Endothelial cell of umbilical vein (primary cell): Measurements from ENCODE around the gene SIDT1. TPM values are rescaled to one million over a fixed set of nuclear protein-coding genes. Genes with fewer than 3 reads are reported as not detected.

ENCODE experiments used
- BruUV-seq: library from RNA; stranded (reverse); fragments of 400-500 nt; replicated peaks from 2 replicates; lab custom pipeline; 2021; lab: Mats Ljungman, UMichigan
- CTCF ChIA-PET: fragments of 300-600, 350-600 bp; sonication (Branson Sonifier 250); formaldehyde crosslinking; loops from one replicate; lab custom pipeline; 2021; ENCODE audit warnings: antibody characterized with exemption, inconsistent platforms; lab: Charles Lee
- POLR2A ChIA-PET: fragments of 300-600, 350-600 bp; sonication (Branson Sonifier 250); formaldehyde crosslinking; loops from one replicate; lab custom pipeline; 2021; ENCODE audit warnings: antibody characterized with exemption, inconsistent platforms; lab: Charles Lee
- DNase-seq: peaks from one replicate; pipeline ENCODE4 v3.0.0-alpha.2; 2011; ENCODE audit warnings: low read depth, low spot score
- FAIRE-seq: peaks from 2 replicates; lab custom pipeline; 2011; peaks lifted over from hg19 to GRCh38; lab: Jason Lieb, UNC
- H2AFZ ChIP-seq: 2 replicates; pipeline ENCODE4 v1.6.0; 2012; ENCODE audit warnings: low read depth, low read length, control low read depth, inconsistent platforms
- H3K27ac ChIP-seq: 2 replicates; pipeline ENCODE4 v1.5.1; 2011; ENCODE audit warnings: low read depth, mild to moderate bottlenecking, control low read depth, low read length, moderate library complexity; ENCODE audit not compliant: insufficient read depth
- H3K27me3 ChIP-seq, 2 experiments: 2 replicates each; pipeline versions ENCODE4 v1.6.0 to v1.6.1; 2011; ENCODE audit warnings: low read length in 2 of 2, mixed read lengths in 1 of 2; ENCODE audit not compliant: control insufficient read depth in 2 of 2, insufficient read depth in 2 of 2
- H3K36me3 ChIP-seq, 2 experiments: 2 replicates in 1 of 2; 3 replicates in 1 of 2; pipeline ENCODE4 v1.5.1; 2011; ENCODE audit warnings: low read length in 2 of 2, mild to moderate bottlenecking in 1 of 2, moderate library complexity in 1 of 2; ENCODE audit not compliant: control insufficient read depth in 2 of 2, insufficient read depth in 2 of 2; ENCODE audit errors: extremely low read depth in 1 of 2
- H3K4me1 ChIP-seq: 3 replicates; pipeline ENCODE4 v1.5.1; 2011; ENCODE audit warnings: mild to moderate bottlenecking, low read length; ENCODE audit not compliant: control insufficient read depth, insufficient read depth; ENCODE audit errors: extremely low read depth
- H3K4me2 ChIP-seq: 2 replicates; pipeline ENCODE4 v1.6.1; 2011; ENCODE audit warnings: low read length, control low read depth, mixed read lengths; ENCODE audit not compliant: insufficient read depth
- H3K4me3 ChIP-seq, 3 experiments: fragments of 200-600 bp in 1 of 3; sonication (generic), shearing (Covaris generic) in 1 of 3; replicated peaks in 1 of 3; 2 replicates each; pipeline ENCODE4 v1.5.1; 2011 to 2016; ENCODE audit warnings: control low read depth in 3 of 3, low read length in 3 of 3, mild to moderate bottlenecking in 2 of 3, inconsistent platforms in 1 of 3, low read depth in 1 of 3, moderate library complexity in 1 of 3; ENCODE audit not compliant: insufficient read depth in 1 of 3
- H3K79me2 ChIP-seq: 2 replicates; pipeline ENCODE4 v1.6.0; 2012; ENCODE audit warnings: low read length, inconsistent platforms; ENCODE audit not compliant: control insufficient read depth, insufficient read depth
- H3K9ac ChIP-seq: replicated peaks from 2 replicates; pipeline ENCODE3; 2011; ENCODE audit warnings: low read length, control low read depth; ENCODE audit not compliant: insufficient read depth; ENCODE audit errors: extremely low read depth
- H3K9me1 ChIP-seq: replicated peaks from 3 replicates; pipeline ENCODE4 v1.6.0; 2011; ENCODE audit warnings: mild to moderate bottlenecking, low read length; ENCODE audit not compliant: control insufficient read depth, insufficient read depth; ENCODE audit errors: extremely low read depth
- H3K9me3 ChIP-seq: replicated peaks from 2 replicates; pipeline ENCODE4 v1.5.1; 2012; ENCODE audit warnings: low read length, inconsistent platforms; ENCODE audit not compliant: control insufficient read depth, insufficient read depth
- H4K20me1 ChIP-seq: replicated peaks from 2 replicates; pipeline ENCODE3; 2011; ENCODE audit warnings: mild to moderate bottlenecking, low read length; ENCODE audit not compliant: control insufficient read depth, insufficient read depth; ENCODE audit errors: extremely low read depth
- CTCF ChIP-seq, 2 donors: IDR thresholded peaks; 1 replicate in 1 of 2; 2 replicates in 1 of 2; pipeline ENCODE4 v1.5.1; 2011; ENCODE audit warnings: low read length in 2 of 2, mild to moderate bottlenecking in 2 of 2, moderate library complexity in 2 of 2, control low read depth in 1 of 2, inconsistent platforms in 1 of 2, low read depth in 1 of 2; ENCODE audit not compliant: insufficient read depth in 1 of 2; ENCODE audit errors: extremely low read depth in 1 of 2
- EZH2 ChIP-seq: IDR thresholded peaks from 2 replicates; pipeline ENCODE4 v1.6.1; 2012; ENCODE audit warnings: borderline replicate concordance, low read depth, mild to moderate bottlenecking, moderate library complexity, low read length, inconsistent platforms; ENCODE audit not compliant: severe bottlenecking
- FOS ChIP-seq: IDR thresholded peaks from 2 replicates; pipeline ENCODE4 v1.6.1; 2011; ENCODE audit warnings: mild to moderate bottlenecking, low read length, moderate library complexity, borderline replicate concordance; ENCODE audit not compliant: insufficient read depth
- GATA2 ChIP-seq: IDR thresholded peaks from 2 replicates; pipeline ENCODE4 v1.7.0; 2011; ENCODE audit warnings: low read depth, mild to moderate bottlenecking, moderate library complexity, mixed read lengths, low read length; ENCODE audit not compliant: insufficient read length, insufficient read depth
- JUN ChIP-seq: IDR thresholded peaks from 2 replicates; pipeline ENCODE4 v1.6.1; 2011; ENCODE audit warnings: borderline replicate concordance, low read depth; ENCODE audit not compliant: insufficient read length, insufficient read depth
- MAX ChIP-seq: IDR thresholded peaks from 2 replicates; pipeline ENCODE4 v1.6.1; 2011; ENCODE audit not compliant: insufficient read depth, insufficient read length
- MYC ChIP-seq: IDR thresholded peaks from one replicate; pipeline ENCODE4 v1.6.1; 2011; ENCODE audit warnings: mild to moderate bottlenecking, low read depth, low read length
- POLR2A ChIP-seq: IDR thresholded peaks from 2 replicates; pipeline ENCODE4 v1.6.1; 2012; ENCODE audit warnings: low read depth, mild to moderate bottlenecking, control low read depth, low read length
- POLR2AphosphoS5 ChIP-seq: IDR thresholded peaks from 2 replicates; pipeline ENCODE4 v1.6.1; 2012; ENCODE audit warnings: low read depth, mild to moderate bottlenecking, control low read depth, low read length, moderate library complexity; ENCODE audit not compliant: insufficient read depth
- dilution Hi-C: fragments of 300-500 bp; cut with MboI; formaldehyde crosslinking; loops from one replicate; pipeline ENCODE4 v1.15.0; 2019; ENCODE audit warnings: low sequenced_read_pairs; ENCODE audit not compliant: extremely low pct_ligation_motif_present
- intact Hi-C: fragments of 100-400 bp; cut with micrococcal nuclease; formaldehyde crosslinking; loops from one replicate; pipeline ENCODE4 v1.10.0; 2022
- polyA plus RNA-seq, 4 experiments: library from polyadenylated mRNA; depleted of rRNA in 3 of 4; stranded (reverse) in 3 of 4; unstranded in 1 of 4; fragments of >200 nt; gene quantifications; 2 replicates each; pipeline versions ENCODE4 v1.2.1 to v1.2.3, GENCODE V29; 2011 to 2012; ENCODE audit warnings: missing spikeins in 1 of 4
- total RNA-seq: library from RNA; stranded (reverse); gene quantifications from 2 replicates; pipeline ENCODE4 v1.2.3, GENCODE V29; 2021

Gene SIDT1
- total and polyA plus RNA-seq, 2 donors (not counting 3 experiments of a cell fraction or from before 2014, with no cell fraction given): 0.07 TPM; not detected in 1

GRCh38 chr3:113495035-113495434 is 37.3 kb upstream of the SIDT1 start:
- peak; percentile 61 for DNase-seq
- H3K4me1 ChIP-seq: peaks cover 25% of the 10 kb centered on the region
- POLR2A ChIA-PET: no interaction called here
- intact Hi-C loops (loop anchor here (2.0 kb wide), 2 partner anchors 62 to 250 kb away; no protein-coding TSS in a partner anchor), dilution Hi-C loops (no loop called here)
- H4K20me1 ChIP-seq: no peaks in the 10 kb centered on the region
- no TSS peak for BruUV-seq
- no peaks in the 10 kb centered on the region for H3K79me2 ChIP-seq
- no peaks in the 10 kb centered on the region for H3K27me3 ChIP-seq
- peak; percentile 49 for FAIRE-seq
- CTCF ChIA-PET: interaction anchor here (0.9 to 4.7 kb wide), 11 partner anchors 14 to 250 kb away, joined by 3 to 79 read pairs (median 5); partner anchors contain the start of gene SPICE1
- H3K36me3 ChIP-seq: no peaks in the 10 kb centered on the region
- H3K9ac ChIP-seq: no peak overlapping the region
- H3K27ac ChIP-seq: no peak overlapping the region
- no peaks in the 10 kb centered on the region for H3K9me3 ChIP-seq
- H3K4me2 ChIP-seq: no peak overlapping the region
- H2AFZ ChIP-seq: no peak overlapping the region
- no peaks in the 10 kb centered on the region for H3K9me1 ChIP-seq
- no peak overlapping the region for H3K4me3 ChIP-seq
- no peak for TF ChIP-seq MYC
- peak in 1 of 2 donors; percentile 38 for TF ChIP-seq CTCF (IDR thresholded peaks at IDR 0.05; ENCODE audit: extremely low read depth in 1 of 2, insufficient read depth in 1 of 2, low read depth in 1 of 2, low read length in 2 of 2)

GRCh38 chr3:113496924-113497323 is 35.4 kb upstream of the SIDT1 start:
- Histone ChIP-seq H3K36me3 (no peaks in the 10 kb centered on the region), H3K27ac (peak overlapping the region; percentile 16), H3K9me3 (no peaks in the 10 kb centered on the region), H3K9me1 (peaks cover 2% of the 10 kb centered on the region), H3K9ac (no peak overlapping the region), H3K4me3 (no peak overlapping the region), H4K20me1 (no peaks in the 10 kb centered on the region), H3K4me2 (no peak overlapping the region), H3K4me1 (peaks cover 25% of the 10 kb centered on the region), H2AFZ (peak overlapping the region; percentile 50), H3K79me2 (no peaks in the 10 kb centered on the region), H3K27me3 (no peaks in the 10 kb centered on the region)
- TF ChIP-seq POLR2A (no peak), GATA2 (no peak), MAX (no peak), EZH2 (no peak), JUN (no peak), CTCF (IDR thresholded peaks at IDR 0.05; ENCODE audit: extremely low read depth in 1 of 2, insufficient read depth in 1 of 2, low read depth in 1 of 2, low read length in 2 of 2) (no peak), MYC (no peak), FOS (no peak), POLR2AphosphoS5 (no peak)
- POLR2A ChIA-PET: interaction anchor here (1.2 to 2.0 kb wide), 2 partner anchors 18 to 81 kb away, joined by 3 to 12 read pairs; partner anchors contain the start of gene SPICE1
- dilution Hi-C loops (no loop called here), intact Hi-C loops (no loop called here)
- no TSS peak for BruUV-seq
- peak; percentile 44 for FAIRE-seq
- CTCF ChIA-PET: interaction anchor here (0.9 to 4.7 kb wide), 7 partner anchors 10 to 131 kb away, joined by 3 to 79 read pairs (median 4); partner anchors contain the start of gene SPICE1
- peak; percentile 34 for DNase-seq
